ENCODE measurements around the gene TAF4.

TAF4 gene

GRCh38 chr20:61929971-61930666, 135.6 kb downstream of the TAF4 start:
- no peak for DNase-seq (ENCODE audit: low read depth)

DNA sequence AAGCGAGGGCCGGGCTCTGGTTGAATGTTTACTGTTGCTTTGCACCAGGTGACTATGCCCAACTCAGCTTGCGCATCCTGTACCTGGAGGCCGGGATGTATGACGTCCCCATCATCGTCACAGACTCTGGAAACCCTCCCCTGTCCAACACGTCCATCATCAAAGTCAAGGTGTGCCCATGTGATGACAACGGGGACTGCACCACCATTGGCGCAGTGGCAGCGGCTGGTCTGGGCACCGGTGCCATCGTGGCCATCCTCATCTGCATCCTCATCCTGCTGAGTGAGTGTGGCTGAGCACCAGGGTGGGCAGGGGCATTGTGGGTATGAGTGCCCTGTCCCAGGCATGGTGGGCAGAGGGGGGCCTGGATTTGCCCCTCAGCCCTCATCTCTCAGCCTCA, 136.1 kb downstream of the TAF4 start:
- DNase-seq (ENCODE audit: low read depth): no peak

DNA sequence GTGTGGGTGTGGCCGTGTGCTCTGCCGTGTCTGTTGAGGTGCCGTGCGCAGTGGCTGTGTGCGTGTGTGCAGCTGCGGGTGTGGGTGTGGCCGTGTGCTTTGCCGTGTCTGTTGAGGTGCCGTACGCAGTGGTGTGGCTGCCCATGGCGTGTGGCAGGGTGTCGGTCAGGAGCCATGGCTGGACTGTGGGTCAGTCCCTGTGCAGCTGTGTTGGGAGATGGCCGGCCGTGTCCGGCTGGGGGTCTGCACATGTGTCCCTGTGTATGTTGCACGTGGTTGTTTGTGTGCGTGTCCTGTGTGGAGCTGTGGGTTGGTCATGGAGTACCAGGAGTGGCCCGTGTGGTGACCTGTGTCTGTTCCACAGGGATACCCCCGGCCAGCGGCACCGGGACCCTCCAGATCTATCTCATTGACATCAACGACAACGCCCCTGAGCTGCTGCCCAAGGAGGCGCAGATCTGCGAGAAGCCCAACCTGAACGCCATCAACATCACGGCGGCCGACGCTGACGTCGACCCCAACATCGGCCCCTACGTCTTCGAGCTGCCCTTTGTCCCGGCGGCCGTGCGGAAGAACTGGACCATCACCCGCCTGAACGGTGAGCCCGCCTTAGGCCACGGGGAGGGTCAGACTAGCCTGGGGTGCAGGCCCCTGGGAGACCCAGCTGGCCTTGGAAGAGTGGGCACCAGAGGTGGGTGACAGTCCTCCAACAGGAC, 137.7 kb downstream of the TAF4 start:
- DNase-seq (ENCODE audit: low read depth): no peak

GRCh38 chr20:61927193-61927825, 138.4 kb downstream of the TAF4 start:
- DNase-seq (ENCODE audit: low read depth): no peak

GRCh38 chr20:61926796-61927192, 138.9 kb downstream of the TAF4 start:
- no peak for DNase-seq (ENCODE audit: low read depth)

- no peak for DNase-seq (ENCODE audit: low read depth)
Observed at GRCh38 chr20:61926253-61926613, 139.4 kb downstream of the TAF4 start.

- DNase-seq (ENCODE audit: low read depth): no peak
Observed at GRCh38 chr20:61925555-61926252, 140.0 kb downstream of the TAF4 start.

GRCh38 chr20:61924858-61925554, 140.7 kb downstream of the TAF4 start:
- no peak for DNase-seq (ENCODE audit: low read depth)

Data from HS-27A (cell line).